ENCODE data around the gene RTN4R.

DNA sequence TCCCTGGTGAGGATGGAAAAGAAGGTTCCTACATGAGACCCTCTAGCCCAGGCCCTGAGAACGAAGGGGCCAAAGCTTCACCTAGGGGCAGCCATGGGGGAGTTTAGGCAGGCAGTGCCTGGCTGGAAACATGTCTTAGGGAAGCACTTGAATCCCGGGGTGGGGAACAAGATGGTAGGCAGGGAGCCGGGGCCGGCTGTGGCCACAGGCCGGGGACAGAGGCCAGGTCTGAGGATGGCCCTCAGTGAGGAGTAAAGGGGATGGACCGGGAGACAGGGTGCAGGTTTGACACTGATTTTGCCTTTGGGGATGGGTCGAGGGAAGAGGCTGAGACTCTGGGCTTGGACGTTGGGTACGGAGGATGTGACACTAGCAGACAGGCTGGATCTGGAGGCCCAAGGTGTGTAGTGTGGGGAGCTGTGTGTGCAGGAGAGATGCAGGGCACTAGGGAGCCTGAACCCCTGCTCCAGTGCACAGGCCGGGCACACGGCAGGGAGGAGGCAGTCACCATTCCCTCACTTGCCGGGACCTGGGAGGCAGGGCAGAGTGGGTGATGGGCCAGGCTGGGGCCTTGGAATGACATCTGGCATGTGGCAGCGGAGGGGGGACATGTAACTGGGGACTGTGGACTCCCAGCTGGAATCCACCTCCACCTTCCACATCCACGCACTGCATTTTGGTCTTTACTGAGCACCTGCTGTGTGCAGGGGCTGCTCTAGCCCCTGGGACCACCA lies 6.1 kb downstream of the RTN4R start:
- TF ChIP-seq, protein P1, sequence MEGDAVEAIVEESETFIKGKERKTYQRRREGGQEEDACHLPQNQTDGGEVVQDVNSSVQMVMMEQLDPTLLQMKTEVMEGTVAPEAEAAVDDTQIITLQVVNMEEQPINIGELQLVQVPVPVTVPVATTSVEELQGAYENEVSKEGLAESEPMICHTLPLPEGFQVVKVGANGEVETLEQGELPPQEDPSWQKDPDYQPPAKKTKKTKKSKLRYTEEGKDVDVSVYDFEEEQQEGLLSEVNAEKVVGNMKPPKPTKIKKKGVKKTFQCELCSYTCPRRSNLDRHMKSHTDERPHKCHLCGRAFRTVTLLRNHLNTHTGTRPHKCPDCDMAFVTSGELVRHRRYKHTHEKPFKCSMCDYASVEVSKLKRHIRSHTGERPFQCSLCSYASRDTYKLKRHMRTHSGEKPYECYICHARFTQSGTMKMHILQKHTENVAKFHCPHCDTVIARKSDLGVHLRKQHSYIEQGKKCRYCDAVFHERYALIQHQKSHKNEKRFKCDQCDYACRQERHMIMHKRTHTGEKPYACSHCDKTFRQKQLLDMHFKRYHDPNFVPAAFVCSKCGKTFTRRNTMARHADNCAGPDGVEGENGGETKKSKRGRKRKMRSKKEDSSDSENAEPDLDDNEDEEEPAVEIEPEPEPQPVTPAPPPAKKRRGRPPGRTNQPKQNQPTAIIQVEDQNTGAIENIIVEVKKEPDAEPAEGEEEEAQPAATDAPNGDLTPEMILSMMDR (IDR thresholded peaks at IDR 0.05), result no peak
- TF ChIP-seq POLR2A (IDR thresholded peaks at IDR 0.05), result no peak

All from lower leg skin (tissue), 3 donors.